ENCODE data around the gene DHRSX. TPM values are rescaled to one million over a fixed set of nuclear protein-coding genes. Genes with fewer than 3 reads are reported as not detected.

Gene DHRSX
- total RNA-seq, 1 donor from 2014 or later: 30.4 TPM

- Histone ChIP-seq H3K79me2 (ENCODE audit: insufficient read depth, low read length) (no peaks in the 10 kb centered on the region), H3K4me1 (ENCODE audit: insufficient read depth, low read length) (no peaks in the 10 kb centered on the region), H4K20me1 (ENCODE audit: insufficient read depth, low read length) (peaks cover 11% of the 10 kb centered on the region), H3K9ac (ENCODE audit: low read length) (no peak overlapping the region), H2AFZ (ENCODE audit: low read depth, low read length) (no peak overlapping the region), H3K27me3 (ENCODE audit: insufficient read depth, low read length) (no peaks in the 10 kb centered on the region), H3K27ac (ENCODE audit: low read depth, low read length) (no peak overlapping the region), H3K9me3 (ENCODE audit: insufficient read depth, low read depth, low read length) (peaks cover 8% of the 10 kb centered on the region), H3K36me3 (ENCODE audit: insufficient read depth, low read length) (peaks cover 11% of the 10 kb centered on the region), H3K4me3 (ENCODE audit: insufficient read depth, low read depth, low read length) (no peak overlapping the region), H3K4me2 (ENCODE audit: low read length) (no peak overlapping the region)
- no peak for DNase-seq (ENCODE audit: low read depth)
- H3K36me3 Mint-ChIP-seq (ENCODE audit: low read depth, unreplicated experiment): peaks cover 15% of the 10 kb centered on the region
- no peaks in the 10 kb centered on the region for H3K27me3 Mint-ChIP-seq (ENCODE audit: low read depth, unreplicated experiment)
- H3K4me1 Mint-ChIP-seq (ENCODE audit: low read depth, unreplicated experiment): no peaks in the 10 kb centered on the region
- H3K9me3 Mint-ChIP-seq (ENCODE audit: unreplicated experiment): peaks cover 7% of the 10 kb centered on the region
- no peak overlapping the region for H3K27ac Mint-ChIP-seq (ENCODE audit: unreplicated experiment)
- H3K4me3 Mint-ChIP-seq (ENCODE audit: unreplicated experiment): no peak overlapping the region
- FAIRE-seq: no peak
- TF ChIP-seq EZH2 (IDR thresholded peaks at IDR 0.05; ENCODE audit: insufficient read depth, low read length) (no peak), CTCF (IDR thresholded peaks at IDR 0.05; ENCODE audit: insufficient read depth, low read depth, low read length) (no peak)
These were observed 91.0 kb downstream of the DHRSX start for GRCh38 chrX:2409796-2410195.

DNA sequence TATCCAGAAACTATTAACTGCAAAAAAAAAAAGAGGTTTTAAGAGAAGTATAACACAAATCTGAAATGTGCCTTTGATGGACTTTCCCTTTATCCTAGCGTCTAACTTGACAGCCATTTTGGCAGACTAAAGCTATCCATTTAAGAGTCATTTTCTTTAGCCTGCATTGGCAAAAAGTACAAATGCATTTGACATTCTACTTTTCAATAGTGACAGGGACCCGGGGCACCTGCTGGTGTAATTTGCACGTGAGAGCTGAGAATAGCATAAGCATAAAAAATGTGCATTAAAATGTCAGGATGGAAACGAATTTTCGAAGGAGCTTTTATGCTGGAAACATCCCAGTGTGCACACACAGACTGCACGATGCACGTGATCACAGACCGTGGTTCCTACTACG lies 91.9 kb downstream of the DHRSX start:
- no peak for DNase-seq (ENCODE audit: low read depth)
- Histone ChIP-seq H3K27ac (ENCODE audit: low read depth, low read length) (no peak overlapping the region), H4K20me1 (ENCODE audit: insufficient read depth, low read length) (peaks cover 1% of the 10 kb centered on the region)

More for the DNA sequence above, 91.9 kb downstream of the DHRSX start:
- no peak overlapping the region for H3K4me2 ChIP-seq (ENCODE audit: low read length)
- H3K79me2 ChIP-seq (ENCODE audit: insufficient read depth, low read length): no peaks in the 10 kb centered on the region
- H2AFZ ChIP-seq (ENCODE audit: low read depth, low read length): no peak overlapping the region
- peaks cover 11% of the 10 kb centered on the region for H3K36me3 ChIP-seq (ENCODE audit: insufficient read depth, low read length)
- H3K9me3 Mint-ChIP-seq (ENCODE audit: unreplicated experiment): peaks cover 7% of the 10 kb centered on the region
- H3K36me3 Mint-ChIP-seq (ENCODE audit: low read depth, unreplicated experiment): peaks cover 15% of the 10 kb centered on the region
- no peak overlapping the region for H3K27ac Mint-ChIP-seq (ENCODE audit: unreplicated experiment)
- no peak overlapping the region for H3K4me3 ChIP-seq (ENCODE audit: insufficient read depth, low read depth, low read length)
- no peak for FAIRE-seq
- H3K9me3 ChIP-seq (ENCODE audit: insufficient read depth, low read depth, low read length): peaks cover 8% of the 10 kb centered on the region
- no peaks in the 10 kb centered on the region for H3K4me1 ChIP-seq (ENCODE audit: insufficient read depth, low read length)
- no peak overlapping the region for H3K4me3 Mint-ChIP-seq (ENCODE audit: unreplicated experiment)
- H3K4me1 Mint-ChIP-seq (ENCODE audit: low read depth, unreplicated experiment): no peaks in the 10 kb centered on the region
- H3K27me3 Mint-ChIP-seq (ENCODE audit: low read depth, unreplicated experiment): no peaks in the 10 kb centered on the region
- no peak overlapping the region for H3K9ac ChIP-seq (ENCODE audit: low read length)
- TF ChIP-seq EZH2 (IDR thresholded peaks at IDR 0.05; ENCODE audit: insufficient read depth, low read length) (no peak), CTCF (IDR thresholded peaks at IDR 0.05; ENCODE audit: insufficient read depth, low read depth, low read length) (no peak)
- H3K27me3 ChIP-seq (ENCODE audit: insufficient read depth, low read length): no peaks in the 10 kb centered on the region
